GM12878 (cell line): ENCODE data around the gene CLDN24.

Experiments used
- FOXM1 ChIP-seq: IDR thresholded peaks from 2 replicates; pipeline ENCODE4 v1.6.1; 2012; ENCODE audit warnings: low read depth, mild to moderate bottlenecking, inconsistent platforms, low read length, moderate library complexity
- NR2C2 ChIP-seq: IDR thresholded peaks from 2 replicates; pipeline ENCODE4 v1.6.1; 2011; ENCODE audit warnings: borderline replicate concordance, low read depth; ENCODE audit not compliant: control insufficient read depth, insufficient read length
- SRF ChIP-seq, 2 experiments: IDR thresholded peaks; 2 replicates each; pipeline ENCODE4 v1.6.1; 2011; ENCODE audit warnings: low read depth in 2 of 2, low read length in 2 of 2, mild to moderate bottlenecking in 1 of 2, moderate library complexity in 1 of 2
- TF ChIP-seq, protein P1 (sequence below): IDR thresholded peaks from 2 replicates; pipeline ENCODE4 v1.6.1; 2011; ENCODE audit warnings: low read depth, low read length, improper control_type of control experiment, borderline replicate concordance
- TF ChIP-seq, protein P2 (sequence below): IDR thresholded peaks from 2 replicates; pipeline ENCODE4 v1.6.1; 2012; ENCODE audit warnings: low read depth, low read length, improper control_type of control experiment

DNA sequence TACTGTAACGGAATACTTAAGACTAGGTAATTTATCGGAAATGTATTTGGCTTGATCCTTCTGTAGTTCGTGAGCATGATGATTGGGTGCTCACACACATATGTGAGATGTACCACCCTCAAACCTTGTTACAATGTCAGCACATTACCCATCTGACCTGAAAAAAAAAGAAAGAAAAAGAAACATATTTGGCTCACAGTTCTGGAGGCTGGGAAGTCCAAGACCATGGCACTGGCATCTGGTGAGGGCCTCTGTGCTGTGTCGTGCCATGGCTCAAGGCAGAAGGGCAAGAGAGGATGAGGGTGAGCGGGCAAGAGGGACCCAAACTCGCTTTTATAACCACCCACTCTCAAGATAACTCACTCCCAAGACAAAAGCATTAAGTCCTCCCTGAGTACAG lies 7.0 kb upstream of the CLDN24 start:
- TF ChIP-seq, protein P1, sequence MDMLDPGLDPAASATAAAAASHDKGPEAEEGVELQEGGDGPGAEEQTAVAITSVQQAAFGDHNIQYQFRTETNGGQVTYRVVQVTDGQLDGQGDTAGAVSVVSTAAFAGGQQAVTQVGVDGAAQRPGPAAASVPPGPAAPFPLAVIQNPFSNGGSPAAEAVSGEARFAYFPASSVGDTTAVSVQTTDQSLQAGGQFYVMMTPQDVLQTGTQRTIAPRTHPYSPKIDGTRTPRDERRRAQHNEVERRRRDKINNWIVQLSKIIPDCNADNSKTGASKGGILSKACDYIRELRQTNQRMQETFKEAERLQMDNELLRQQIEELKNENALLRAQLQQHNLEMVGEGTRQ, result no peak
- no peak for TF ChIP-seq NR2C2
- TF ChIP-seq, protein P2, sequence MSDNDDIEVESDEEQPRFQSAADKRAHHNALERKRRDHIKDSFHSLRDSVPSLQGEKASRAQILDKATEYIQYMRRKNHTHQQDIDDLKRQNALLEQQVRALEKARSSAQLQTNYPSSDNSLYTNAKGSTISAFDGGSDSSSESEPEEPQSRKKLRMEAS, result no peak
- TF ChIP-seq SRF (IDR thresholded peaks at IDR 0.05; ENCODE audit: low read depth in 2 of 2, low read length in 2 of 2), result no peak
- no peak for TF ChIP-seq FOXM1
